CMK (cell line): ENCODE data around the gene HOXC10.

Experiments used
- DNase-seq: peaks from one replicate; pipeline ENCODE4 v3.0.0-alpha.2; 2010; ENCODE audit warnings: low read depth

Gene HOXC10

GRCh38 chr12:53977596-53978445 is 7.1 kb upstream of the HOXC10 start:
- DNase-seq, result no peak

GRCh38 chr12:53978477-53979356 is 6.2 kb upstream of the HOXC10 start:
- no peak for DNase-seq

GRCh38 chr12:53980104-53980801 is 4.7 kb upstream of the HOXC10 start:
- no peak for DNase-seq

GRCh38 chr12:53980802-53981496 is 4.0 kb upstream of the HOXC10 start:
- DNase-seq, result no peak

- DNase-seq, result no peak
Observed at GRCh38 chr12:53981634-53982565, 3.0 kb upstream of the HOXC10 start.

- no peak for DNase-seq
Observed at GRCh38 chr12:53982648-53983567, 2.0 kb upstream of the HOXC10 start.

- no peak for DNase-seq
Observed at GRCh38 chr12:53983568-53983949, 1.4 kb upstream of the HOXC10 start.

- no peak for DNase-seq
Observed at GRCh38 chr12:53983950-53984572, 885 bp upstream of the HOXC10 start.

GRCh38 chr12:53985692-53985993 is 697 bp downstream of the HOXC10 start:
- no peak for DNase-seq

GRCh38 chr12:53985994-53986685 is 1.2 kb downstream of the HOXC10 start:
- DNase-seq, result no peak

GRCh38 chr12:53986686-53987483 is 1.9 kb downstream of the HOXC10 start:
- DNase-seq, result no peak

GRCh38 chr12:53987787-53988230 is 2.9 kb downstream of the HOXC10 start:
- DNase-seq, result no peak

GRCh38 chr12:53988541-53989226 is 3.7 kb downstream of the HOXC10 start:
- DNase-seq, result no peak

GRCh38 chr12:53989227-53990113 is 4.5 kb downstream of the HOXC10 start:
- no peak for DNase-seq

GRCh38 chr12:53990311-53991076 is 5.5 kb downstream of the HOXC10 start:
- no peak for DNase-seq
